GM12878 (cell line): Measurements from ENCODE around the gene COTL1.

ENCODE experiments used
- CHD2 ChIP-seq: IDR thresholded peaks from 2 replicates; pipeline ENCODE4 v1.6.1; 2011; ENCODE audit warnings: low read depth, low read length, improper control_type of control experiment, borderline replicate concordance
- SP1 ChIP-seq: IDR thresholded peaks from one replicate; pipeline ENCODE4 v1.6.1; 2011; ENCODE audit warnings: low read depth, low read length

- TF ChIP-seq CHD2, result no peak
- no peak for TF ChIP-seq SP1
Observed at GRCh38 chr16:84521497-84521770, 96.4 kb downstream of the COTL1 start.
